Measurements from ENCODE around the gene ASCC2.
"Not testable (repeated sequence)": the region's sequence is repeated elsewhere in the genome, so short reads cannot be mapped to it uniquely, and the experiment has no call there.

The ASCC2 gene

DNA sequence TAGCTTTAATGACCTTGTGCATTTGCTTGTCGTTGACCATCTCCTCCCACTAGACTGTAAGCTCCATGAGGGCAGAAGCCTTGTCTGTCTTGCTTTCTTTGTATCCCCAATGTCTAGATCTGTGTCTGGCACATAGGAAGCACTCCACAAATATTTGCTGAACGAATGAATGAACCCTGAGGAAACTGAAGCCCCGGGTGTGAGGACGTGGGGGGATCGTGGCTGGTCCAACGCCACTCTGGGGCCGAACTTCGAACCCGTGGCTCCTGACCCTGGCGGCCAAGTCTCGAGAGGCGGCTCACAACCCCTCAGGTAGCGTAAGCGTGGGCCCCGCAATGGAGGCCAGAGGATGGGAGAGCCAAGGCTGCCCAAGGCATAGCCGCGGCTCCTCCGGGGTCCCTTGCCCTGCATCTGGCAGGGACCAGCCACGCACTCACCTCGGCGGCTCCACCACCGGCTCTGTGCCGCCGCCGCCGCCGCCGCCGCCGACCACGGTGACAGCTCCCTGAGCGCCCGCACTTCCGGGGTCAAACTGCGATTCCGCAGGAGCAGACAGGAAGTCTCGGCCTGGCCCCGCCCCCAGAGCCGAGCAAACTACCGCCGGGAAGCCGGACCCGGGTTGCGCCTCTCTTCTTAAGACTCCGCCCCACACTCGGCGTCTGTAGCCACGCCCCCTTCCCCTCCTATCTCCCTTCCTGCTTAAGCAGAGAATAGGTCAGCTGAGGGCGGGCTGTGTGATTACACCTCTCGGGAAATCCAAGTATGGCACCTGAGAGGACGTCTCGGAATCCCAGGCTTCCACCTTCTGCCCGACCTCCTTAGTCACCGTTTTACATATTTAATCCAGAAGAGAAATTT, at the start of gene ASCC2:
TSS of gene ASCC2 (minus strand) at position 534 of the 858 bp plus-strand sequence. CDS start 5,949 bp downstream, outside the sequence.
- peak; percentile 99 for DNase-seq (ENCODE audit: low read depth in 2 of 3, low spot score in 1 of 3)

- DNase-seq (ENCODE audit: low read depth in 2 of 3, low spot score in 1 of 3): no peak
Measured at GRCh38 chr22:29887358-29887757, 49.3 kb upstream of the ASCC2 start.

DNA sequence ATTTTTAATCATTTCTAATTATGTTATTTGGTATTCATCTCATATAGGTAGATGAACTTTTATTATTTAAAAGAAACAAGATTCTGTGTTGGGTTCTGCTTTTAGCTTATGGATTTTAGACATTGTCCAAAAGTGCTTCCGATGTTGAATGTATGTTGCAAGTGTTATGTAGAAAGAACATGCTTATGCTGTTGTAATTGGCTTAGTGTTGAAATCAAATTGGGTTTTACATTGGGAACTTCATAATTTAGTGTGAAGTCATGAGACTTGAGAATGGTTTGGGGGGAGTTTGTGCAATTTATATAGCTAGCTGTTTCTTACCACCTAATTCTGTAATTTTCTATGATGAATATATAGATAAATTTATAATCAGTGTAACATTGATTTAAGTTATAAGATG, 48.5 kb upstream of the ASCC2 start:
- DNase-seq (ENCODE audit: low read depth in 2 of 3, low spot score in 1 of 3): no peak

DNA sequence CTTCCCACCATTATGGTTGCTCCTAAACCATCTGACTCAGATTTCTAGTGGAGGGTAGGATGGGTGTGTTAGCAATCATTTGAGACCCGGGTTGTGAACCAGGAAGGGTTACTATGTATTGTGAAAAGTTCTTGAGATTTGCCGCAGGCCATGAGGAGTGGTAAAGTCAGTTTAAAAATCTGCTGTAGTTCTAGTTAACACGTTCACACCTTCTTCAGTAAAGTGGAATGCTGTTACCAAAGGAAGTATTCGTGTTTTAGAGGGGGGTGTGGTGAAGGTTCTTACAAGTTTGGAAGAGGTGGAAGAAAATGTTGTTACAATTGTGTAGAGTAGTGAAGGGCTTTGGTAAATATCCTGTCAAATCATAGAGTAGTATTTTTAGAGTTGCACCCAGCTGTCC, 47.5 kb upstream of the ASCC2 start:
- no peak for DNase-seq (ENCODE audit: low read depth in 2 of 3, low spot score in 1 of 3)

DNA sequence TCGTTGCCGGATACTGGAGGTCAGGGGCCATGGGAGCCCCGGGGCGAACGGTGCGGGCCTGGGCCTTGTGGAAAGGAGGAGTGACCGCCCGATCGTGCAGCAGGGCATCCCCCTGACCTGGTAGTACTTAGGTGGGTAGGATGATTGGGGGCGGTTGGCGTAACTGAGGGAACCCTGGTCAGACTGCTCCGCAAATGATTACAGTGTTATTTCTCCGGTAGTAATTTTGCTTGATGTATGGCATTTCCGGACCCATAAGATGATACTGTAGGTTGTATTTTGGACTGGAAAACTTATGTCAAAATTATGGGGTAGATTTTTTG, 45.7 kb upstream of the ASCC2 start:
- DNase-seq (ENCODE audit: low read depth in 2 of 3, low spot score in 1 of 3): no peak

DNA sequence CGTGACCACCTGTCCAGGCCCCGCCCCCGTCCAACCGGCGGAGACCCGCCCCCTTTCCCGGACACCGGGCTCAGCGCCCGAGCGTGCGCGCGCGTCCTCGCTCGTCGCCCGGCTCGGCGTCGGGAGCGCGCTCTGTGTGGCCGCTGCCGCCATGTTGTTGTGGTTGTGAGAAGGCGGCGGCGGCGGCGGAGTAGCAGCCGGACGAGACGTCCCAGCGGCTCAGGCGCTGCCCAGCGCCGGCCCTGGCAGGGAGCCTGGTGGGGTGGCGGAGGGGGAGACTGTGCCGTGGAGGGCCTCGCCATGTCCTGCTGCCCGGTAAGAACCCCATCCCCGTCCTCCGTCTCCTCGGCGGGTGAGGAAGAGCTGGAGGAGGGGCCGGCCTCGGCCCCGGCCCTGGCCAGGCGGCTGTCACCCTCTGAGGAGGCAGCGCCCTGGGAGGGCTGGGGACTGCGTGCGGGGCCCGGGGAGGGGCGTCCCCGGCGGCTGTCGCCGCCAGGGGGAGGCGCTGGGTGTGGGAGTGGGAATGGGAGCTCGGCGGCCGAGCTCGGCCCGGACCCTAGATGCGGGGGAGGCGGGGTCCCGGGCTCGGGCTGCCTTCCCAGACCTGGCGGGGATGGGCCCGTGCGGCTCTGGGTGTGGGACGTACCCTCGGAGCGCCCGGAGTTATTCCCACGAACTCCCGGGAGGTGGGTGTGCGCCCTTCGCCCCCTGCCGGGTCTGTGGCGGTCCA, 45.1 kb upstream of the ASCC2 start, which contains the start of gene MTMR3:
TSS of gene MTMR3 (plus strand) at position 130 of the 730 bp plus-strand sequence. CDS start 87,886 bp downstream, outside the sequence.
- peak; percentile 84 to 94 (median 91) for DNase-seq (ENCODE audit: low read depth in 2 of 3, low spot score in 1 of 3)

GRCh38 chr22:29882716-29883044, 44.6 kb upstream of the ASCC2 start:
- no peak for DNase-seq (ENCODE audit: low read depth in 2 of 3, low spot score in 1 of 3)

GRCh38 chr22:29879753-29880152, 41.7 kb upstream of the ASCC2 start:
- no peak for DNase-seq (ENCODE audit: low read depth in 2 of 3, low spot score in 1 of 3)

GRCh38 chr22:29877620-29878019, 39.5 kb upstream of the ASCC2 start:
- no peak for DNase-seq (ENCODE audit: low read depth in 2 of 3, low spot score in 1 of 3)

DNA sequence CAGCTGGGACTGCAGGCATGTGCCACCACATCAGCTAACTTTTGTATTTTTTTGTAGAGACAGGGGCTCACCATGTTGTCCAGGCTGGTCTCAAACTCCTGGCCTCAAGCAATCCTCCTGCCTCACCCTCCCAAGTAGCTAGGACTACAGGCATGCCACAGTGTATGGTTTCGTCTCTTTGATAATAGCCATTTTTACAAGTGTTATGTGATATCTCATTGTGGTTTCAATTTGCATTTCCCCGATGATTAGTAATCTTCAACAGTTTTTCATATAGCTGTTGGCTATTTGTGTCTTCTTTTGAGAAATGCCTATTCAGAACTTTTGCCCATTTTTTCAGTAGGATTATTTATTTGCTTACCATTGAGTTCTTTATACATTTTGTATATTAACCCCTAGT, 35.9 kb upstream of the ASCC2 start:
- DNase-seq (ENCODE audit: low read depth in 2 of 3, low spot score in 1 of 3): no peak

GRCh38 chr22:29872989-29873388, 34.9 kb upstream of the ASCC2 start:
- no peak for DNase-seq (ENCODE audit: low read depth in 2 of 3, low spot score in 1 of 3)

DNA sequence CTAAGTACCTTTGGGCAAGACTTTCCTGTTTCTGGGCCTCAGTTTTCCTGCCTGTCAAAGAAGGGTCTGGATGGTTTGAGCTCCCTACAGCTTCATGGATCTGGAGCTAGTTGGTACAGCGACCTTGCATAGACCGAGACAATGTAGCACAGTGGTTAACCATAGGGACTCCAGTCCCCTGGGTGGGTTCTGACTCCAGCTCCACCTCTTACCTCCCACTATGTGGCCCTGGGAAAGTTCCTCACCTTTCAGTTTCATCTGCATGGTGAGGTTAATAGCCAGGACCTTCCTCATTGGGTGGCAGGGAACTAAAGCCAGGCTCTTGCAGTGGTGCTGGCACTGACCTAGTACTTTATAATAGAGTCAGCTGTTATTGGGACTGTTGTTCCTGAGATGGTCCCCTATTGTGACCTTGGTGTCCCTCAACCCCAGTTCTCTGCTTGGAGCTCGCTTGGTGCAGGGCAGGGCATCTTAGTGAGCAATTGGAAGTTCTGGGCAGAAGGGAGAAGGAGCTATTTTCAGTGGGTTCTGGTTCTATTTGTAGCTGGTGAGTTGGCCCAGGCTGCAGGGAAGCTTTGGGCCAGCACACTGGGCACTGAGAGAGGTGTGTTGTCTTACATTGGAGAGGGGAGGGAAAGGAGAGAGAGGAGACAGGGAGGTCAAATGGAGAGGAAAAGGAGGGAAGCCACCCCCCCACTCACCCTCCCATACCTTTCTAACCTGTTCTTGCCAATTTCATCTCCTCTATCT, 34.2 kb upstream of the ASCC2 start:
- no peak for DNase-seq (ENCODE audit: low read depth in 2 of 3, low spot score in 1 of 3)

DNA sequence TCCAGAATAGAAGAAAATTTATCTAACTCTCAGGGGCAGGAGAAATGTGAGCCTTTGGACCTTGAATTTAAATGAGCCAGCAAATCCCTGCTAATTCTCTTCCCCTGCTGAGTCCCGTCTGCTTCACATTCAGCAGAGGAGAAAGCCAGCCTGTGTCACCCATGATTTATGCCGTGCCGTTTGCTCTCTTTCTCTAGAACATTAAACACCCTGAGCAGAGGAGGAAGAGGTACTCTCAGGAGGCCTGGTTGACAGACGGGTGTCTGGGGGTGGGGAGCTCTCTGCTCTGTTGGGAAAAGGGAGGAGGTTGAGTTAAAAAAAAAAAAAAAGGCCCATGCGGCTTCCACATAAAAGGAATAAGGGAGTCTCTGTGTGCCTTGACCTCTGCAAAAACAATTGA, 33.6 kb upstream of the ASCC2 start:
- no peak for DNase-seq (ENCODE audit: low read depth in 2 of 3, low spot score in 1 of 3)

- DNase-seq (ENCODE audit: low read depth in 2 of 3, low spot score in 1 of 3): no peak
Measured at GRCh38 chr22:29870574-29870973, 32.5 kb upstream of the ASCC2 start.

- no peak for DNase-seq (ENCODE audit: low read depth in 2 of 3, low spot score in 1 of 3)
Measured at GRCh38 chr22:29867851-29868250, 29.8 kb upstream of the ASCC2 start.

GRCh38 chr22:29867260-29867659, 29.2 kb upstream of the ASCC2 start:
- no peak for DNase-seq (ENCODE audit: low read depth in 2 of 3, low spot score in 1 of 3)

DNA sequence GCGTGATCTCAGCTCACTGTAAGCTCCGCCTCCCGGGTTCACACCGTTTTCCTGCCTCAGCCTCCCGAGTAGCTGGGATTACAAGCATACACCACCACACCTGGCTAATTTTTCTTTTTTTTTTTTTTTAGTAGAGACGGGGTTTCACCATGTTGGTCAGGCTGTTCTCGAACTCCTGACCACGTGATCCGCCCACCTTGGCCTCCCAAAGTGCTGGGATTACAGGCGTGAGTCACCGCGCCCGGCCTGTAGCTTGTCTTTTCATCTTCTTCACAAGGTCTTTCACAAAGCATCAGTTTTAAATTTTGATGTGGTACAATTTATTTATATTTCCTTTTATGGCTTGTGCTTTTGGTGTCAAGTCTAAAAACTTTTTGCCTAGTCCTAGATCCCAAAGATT, 27.5 kb upstream of the ASCC2 start:
- DNase-seq (ENCODE audit: low read depth in 2 of 3, low spot score in 1 of 3): not testable (repeated sequence)

- no peak for DNase-seq (ENCODE audit: low read depth in 2 of 3, low spot score in 1 of 3)
Measured at GRCh38 chr22:29861672-29862297, 23.7 kb upstream of the ASCC2 start.

GRCh38 chr22:29860006-29860766, 22.1 kb upstream of the ASCC2 start:
- no peak for DNase-seq (ENCODE audit: low read depth in 2 of 3, low spot score in 1 of 3)

DNA sequence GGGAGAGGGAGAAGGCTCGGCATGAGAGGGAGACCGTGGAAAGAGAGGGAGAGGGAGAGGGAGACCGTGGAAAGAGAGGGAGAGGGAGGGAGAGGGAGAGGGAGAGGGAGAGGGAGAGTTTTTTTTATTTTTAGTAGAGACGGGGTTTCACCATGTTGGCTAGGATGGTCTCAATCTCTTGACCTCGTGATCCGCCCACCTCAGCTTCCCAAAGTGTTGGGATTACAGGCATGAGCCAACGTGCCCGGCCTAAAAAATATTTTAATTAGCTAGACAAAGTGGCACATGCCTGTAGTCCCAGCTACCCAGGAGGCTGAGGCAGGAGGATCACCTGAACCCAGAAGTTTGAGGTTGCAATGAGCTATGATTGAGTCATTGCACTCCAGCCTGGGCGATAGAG, 21.0 kb upstream of the ASCC2 start:
- DNase-seq (ENCODE audit: low read depth in 2 of 3, low spot score in 1 of 3): not testable (repeated sequence)

GRCh38 chr22:29856496-29856895, 18.4 kb upstream of the ASCC2 start:
- no peak for DNase-seq (ENCODE audit: low read depth in 2 of 3, low spot score in 1 of 3)

Data from stimulated activated CD4-positive, alpha-beta T cell treated with anti-CD3 and anti-CD28 coated beads, Interleukin-12 subunit alpha, Interleukin-12 subunit beta, amount 100 ng/mL, for 48 hours (primary cell).